ENCODE measurements around the gene HSP90AB1.

The HSP90AB1 gene

GRCh38 chr6:44255871-44256774 lies 9.2 kb downstream of the HSP90AB1 start:
- DNase-seq: no peak

- DNase-seq: no peak
These were observed 9.8 kb downstream of the HSP90AB1 start for GRCh38 chr6:44256775-44257024.

DNA sequence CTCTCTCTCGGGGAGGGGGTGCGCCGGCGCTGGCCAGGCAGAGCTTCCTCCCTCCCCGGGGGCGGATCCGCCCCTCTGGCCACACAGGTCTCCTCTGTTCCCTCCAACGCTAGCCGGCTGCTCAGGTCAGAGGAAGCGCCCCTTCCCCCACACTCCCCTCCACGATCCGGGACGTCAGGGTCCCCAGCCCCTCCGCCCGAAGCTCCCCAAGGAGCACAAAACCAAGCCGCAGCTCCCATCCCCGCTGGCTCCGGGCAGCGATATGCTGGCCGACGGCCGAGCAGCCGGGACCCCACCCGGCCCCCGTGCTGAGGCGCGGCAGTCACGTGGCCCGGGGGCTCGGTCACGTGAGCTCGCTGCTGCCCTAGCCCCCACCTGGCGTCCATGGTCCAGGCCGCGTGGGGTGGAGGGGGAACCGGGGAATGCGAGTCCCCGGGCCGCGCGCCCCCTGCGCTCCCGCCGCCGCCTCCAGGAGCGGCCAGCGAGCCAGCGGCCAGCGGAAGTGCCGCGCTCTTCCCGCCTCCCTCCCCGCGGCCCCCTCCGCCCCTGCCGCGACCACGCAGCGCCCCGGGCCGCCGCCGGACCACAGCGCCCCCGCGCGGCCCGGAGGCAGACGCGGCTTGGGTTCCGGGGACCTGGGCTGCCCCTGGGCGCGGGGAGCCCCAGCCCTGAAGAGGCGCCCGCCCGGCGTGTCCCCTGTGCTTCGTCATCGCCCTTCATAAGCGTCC lies 10.3 kb downstream of the HSP90AB1 start, which contains the start of gene SLC35B2:
Gene SLC35B2 (minus strand): TSS at position 504 of the 728 bp plus-strand sequence. CDS start 118 bp downstream, at position 386.
- peak; percentile 94 for DNase-seq

DNA sequence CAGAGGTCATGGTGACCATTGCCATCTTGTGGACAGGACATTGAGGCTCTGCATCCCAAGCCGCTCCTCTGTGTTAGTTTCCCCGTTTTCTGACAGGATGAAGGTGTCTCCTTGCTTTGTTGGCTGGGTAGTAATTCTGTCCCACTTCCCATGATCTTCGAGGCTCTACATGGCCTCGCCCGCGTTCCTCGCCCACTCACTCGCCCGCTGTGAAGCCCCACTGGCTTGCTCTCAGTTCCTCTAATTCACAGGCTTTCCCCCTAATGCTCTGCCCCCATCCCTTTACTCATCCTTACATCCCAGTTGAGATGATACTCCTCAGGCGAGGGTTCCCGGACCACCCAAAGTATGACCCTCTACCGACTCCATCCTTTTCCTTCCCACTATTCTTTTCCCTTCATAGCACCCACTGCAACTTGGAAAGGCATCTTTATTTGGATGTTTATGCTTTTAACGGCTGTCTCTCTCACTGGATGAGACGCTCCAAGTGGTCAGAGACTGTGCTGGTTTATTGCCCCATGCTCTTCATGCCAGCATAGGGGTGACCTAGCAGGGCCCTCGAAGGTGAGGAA lies 10.9 kb downstream of the HSP90AB1 start:
- no peak for DNase-seq

GRCh38 chr6:44258325-44258863 lies 11.5 kb downstream of the HSP90AB1 start:
- DNase-seq: no peak

DNA sequence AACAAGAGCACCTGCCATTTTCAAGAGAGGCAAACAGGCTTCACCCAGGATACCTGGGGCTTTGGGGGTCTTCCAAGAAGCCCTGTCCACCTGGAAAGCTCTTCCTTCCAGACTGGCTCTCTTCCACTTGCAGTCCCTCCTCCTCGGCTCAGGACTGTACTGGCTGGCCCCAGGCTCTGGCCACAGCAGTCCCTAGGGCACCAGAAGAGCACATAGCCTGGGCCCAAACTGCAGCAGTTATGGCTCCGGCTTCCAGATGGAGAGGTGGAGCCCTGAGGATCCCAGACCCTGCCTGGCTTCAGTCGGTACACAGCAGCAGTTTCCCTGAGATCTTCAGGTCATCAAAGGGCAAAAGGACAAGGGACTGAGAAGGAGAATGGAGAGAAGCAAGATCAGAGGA lies 12.0 kb downstream of the HSP90AB1 start:
- no peak for DNase-seq

DNA sequence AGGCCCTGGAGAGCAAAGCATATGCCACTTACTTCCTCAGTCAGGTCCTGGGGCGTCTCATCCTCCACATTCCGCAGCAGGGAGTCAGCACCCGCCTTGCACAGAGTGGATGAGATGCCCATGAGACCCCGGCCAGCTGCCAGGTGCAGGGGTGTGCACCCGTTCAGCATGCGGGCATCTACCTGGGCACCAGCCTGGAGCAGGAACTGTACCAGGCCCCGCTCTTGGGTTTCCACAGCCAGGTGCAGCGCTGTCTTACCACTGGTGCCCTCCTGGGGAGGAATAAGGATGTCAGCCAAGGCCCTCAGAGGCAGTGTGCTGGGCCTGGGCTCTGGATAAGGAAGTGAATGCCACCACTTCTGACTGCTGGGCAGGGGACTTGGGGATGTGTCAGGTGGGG lies 13.1 kb downstream of the HSP90AB1 start:
- DNase-seq: no peak

DNA sequence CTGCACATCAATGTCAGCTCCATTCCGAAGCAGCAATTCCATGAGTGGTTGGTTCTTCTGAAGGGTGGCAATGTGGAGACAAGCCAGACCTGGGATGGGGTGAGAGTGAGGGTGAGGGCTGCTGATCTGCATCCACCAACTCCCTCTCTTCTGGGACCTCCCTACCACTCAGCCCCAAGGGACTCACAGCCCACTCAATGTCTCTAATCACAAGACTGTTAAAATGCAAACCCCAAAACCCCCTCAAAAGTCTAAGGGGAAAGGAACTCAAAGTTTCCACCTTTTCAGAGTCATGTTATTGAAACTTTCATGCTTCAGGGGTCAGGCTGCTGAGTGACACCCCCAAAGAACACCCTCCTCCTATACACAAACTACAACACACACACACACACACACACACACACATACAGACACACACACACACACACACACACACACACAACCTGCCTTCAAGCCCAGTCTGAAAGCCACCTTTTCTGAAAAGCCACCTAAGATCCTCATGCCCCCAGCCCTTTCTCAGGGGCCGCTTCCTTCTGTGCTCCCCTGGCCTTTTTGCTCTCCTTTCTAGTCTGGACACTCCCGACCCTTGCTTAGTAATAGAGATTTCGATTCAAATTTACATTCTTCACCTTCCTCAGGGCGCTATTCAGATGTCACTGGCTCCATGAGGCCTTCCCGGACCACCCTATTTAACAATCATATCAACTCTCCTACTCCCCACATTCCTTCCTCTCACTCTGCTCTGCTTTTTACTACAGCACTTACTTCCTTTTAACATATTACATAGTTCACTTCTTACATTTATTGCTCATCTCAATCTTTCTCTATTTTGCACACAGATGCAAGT lies 13.8 kb downstream of the HSP90AB1 start:
- DNase-seq: no peak

- no peak for DNase-seq
These were observed 14.7 kb downstream of the HSP90AB1 start for GRCh38 chr6:44261581-44261980.

DNA sequence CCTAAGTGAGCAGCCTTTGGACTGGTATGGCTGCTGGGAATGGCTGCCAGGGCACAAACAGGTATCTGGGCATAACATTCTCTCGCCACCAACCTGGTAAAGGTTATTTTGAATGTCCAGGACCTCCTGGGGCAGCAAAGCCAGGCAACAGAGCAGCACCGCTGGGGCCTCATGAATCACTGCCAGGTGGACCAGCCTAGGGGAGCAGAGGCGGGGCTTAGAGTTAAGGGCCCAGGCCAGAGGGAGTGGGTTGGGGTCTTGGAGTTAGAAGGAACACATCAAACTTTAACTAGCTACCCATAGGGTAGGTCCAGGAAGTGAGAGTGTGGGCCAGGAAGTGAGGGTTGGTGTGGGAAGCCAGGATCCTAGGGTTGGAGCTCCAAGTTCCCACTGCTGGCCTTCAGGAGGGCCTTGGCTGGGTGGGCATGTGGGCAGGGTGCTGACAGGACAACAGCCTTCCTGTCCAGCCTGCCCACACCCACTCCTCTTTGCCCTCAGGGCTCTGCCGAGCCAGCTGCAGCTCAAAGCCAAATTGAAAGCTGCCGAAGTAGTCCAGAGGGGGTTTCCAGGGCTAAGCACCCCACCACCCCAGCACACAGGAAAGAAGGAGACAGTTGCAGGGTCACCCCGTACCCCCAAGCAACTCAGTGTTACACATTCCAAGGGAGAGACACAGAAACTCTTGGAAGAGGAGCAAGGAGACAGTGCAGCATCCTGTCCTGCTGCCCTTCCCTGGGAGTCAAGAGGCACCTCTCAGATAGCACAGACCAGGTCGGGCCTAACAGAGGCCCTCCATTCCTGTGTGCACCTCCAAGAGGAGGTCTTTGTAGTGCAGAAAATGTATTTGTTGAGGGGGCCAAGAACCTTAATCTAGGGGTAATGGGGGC lies 15.8 kb downstream of the HSP90AB1 start:
- DNase-seq: no peak

GRCh38 chr6:44263354-44264100 lies 16.6 kb downstream of the HSP90AB1 start:
- no peak for DNase-seq

- no peak for DNase-seq
These were observed 17.5 kb downstream of the HSP90AB1 start for GRCh38 chr6:44264154-44265006.

GRCh38 chr6:44265007-44265721 lies 18.3 kb downstream of the HSP90AB1 start, which contains the start of gene NFKBIE:
Gene NFKBIE (minus strand): TSS chr6:44265551. CDS start chr6:44265346, 205 bp downstream.
- DNase-seq: peak; percentile 88

DNA sequence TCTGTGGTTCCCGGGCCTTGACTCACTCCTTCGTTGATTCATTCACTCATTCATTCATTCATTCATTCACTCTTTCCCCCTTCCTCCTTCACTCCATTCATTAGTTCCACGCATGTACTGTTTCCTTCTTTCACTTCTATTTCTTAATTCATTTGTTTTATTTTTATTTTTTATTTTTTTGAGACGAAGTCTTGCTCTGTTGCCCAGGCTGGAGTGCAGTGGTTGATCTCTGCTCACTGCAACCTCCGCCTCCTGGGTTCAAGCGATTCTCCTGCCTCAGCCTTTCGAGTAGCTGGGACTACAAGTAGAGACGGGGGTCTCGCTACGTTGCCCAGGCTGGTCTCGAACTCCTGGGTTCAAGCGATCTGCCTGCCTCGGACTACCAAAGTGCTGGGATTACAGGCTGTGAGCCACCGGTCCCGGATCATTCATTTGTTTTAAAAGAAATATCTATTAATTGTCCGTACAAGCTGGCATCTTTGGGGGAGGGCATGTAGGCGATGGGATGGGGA lies 18.9 kb downstream of the HSP90AB1 start:
- DNase-seq: no peak

DNA sequence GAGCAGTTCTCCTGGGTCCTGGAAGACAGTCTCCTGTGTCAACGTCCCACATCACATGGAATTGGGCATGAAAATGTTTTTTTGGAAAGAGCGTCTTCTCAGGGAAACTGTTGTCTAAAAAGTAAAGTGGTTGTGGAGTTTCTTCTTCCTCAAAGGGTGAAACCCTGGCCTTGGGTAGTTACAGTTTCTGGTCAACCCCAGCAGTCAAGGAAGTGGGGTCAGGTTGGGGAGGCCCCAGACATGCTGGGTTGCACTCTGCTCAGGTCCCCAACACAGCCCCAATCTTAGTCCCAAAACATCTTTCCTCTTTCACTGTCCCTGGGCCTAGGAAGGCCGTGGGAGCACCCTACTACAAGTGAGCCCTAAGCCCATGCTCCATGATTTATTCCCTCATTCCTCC lies 19.4 kb downstream of the HSP90AB1 start:
- no peak for DNase-seq

GRCh38 chr6:44267252-44267651 lies 20.4 kb downstream of the HSP90AB1 start:
- no peak for DNase-seq

GRCh38 chr6:44268095-44268628 lies 21.3 kb downstream of the HSP90AB1 start:
- peak; percentile 66 for DNase-seq

- no peak for DNase-seq
These were observed 22.4 kb downstream of the HSP90AB1 start for GRCh38 chr6:44269178-44269920.

Data from midbrain (tissue), 1 donor.